HS-27A (cell line): ENCODE data around the gene AOC2.
"Not testable (repeated sequence)": the region's sequence is repeated elsewhere in the genome, so short reads cannot be mapped to it uniquely, and the experiment has no call there.

Experiments
- DNase-seq: peaks from one replicate; pipeline ENCODE4 v3.0.0-alpha.2; 2012; ENCODE audit warnings: low read depth, missing footprints

AOC2 gene

GRCh38 chr17:42832213-42832933 lies 12.0 kb upstream of the AOC2 start:
- no peak for DNase-seq

- peak; percentile 57 for DNase-seq
These were observed 11.2 kb upstream of the AOC2 start, which contains the start of gene PSME3 for GRCh38 chr17:42832934-42833766. Gene PSME3 (plus strand): TSS chr17:42833397. CDS start chr17:42833632, 235 bp downstream.

GRCh38 chr17:42833767-42834422 lies 10.5 kb upstream of the AOC2 start:
- DNase-seq, result no peak

- no peak for DNase-seq
These were observed 8.6 kb upstream of the AOC2 start for GRCh38 chr17:42835732-42836131.

GRCh38 chr17:42841975-42842685 lies 2.2 kb upstream of the AOC2 start:
- no peak for DNase-seq

GRCh38 chr17:42843358-42843934 lies 934 bp upstream of the AOC2 start:
- DNase-seq, result no peak

GRCh38 chr17:42844761-42845555 lies 578 bp downstream of the AOC2 start:
- DNase-seq, result no peak

- no peak for DNase-seq
These were observed 1.2 kb downstream of the AOC2 start for GRCh38 chr17:42845556-42845917.

GRCh38 chr17:42845918-42846593 lies 1.7 kb downstream of the AOC2 start:
- no peak for DNase-seq

GRCh38 chr17:42846594-42847280 lies 2.4 kb downstream of the AOC2 start:
- DNase-seq, result no peak

- no peak for DNase-seq
These were observed 3.7 kb downstream of the AOC2 start for GRCh38 chr17:42848093-42848492.

- DNase-seq, result no peak
These were observed 4.7 kb downstream of the AOC2 start for GRCh38 chr17:42849031-42849430.

GRCh38 chr17:42849451-42850181 lies 5.2 kb downstream of the AOC2 start:
- no peak for DNase-seq

- DNase-seq, result no peak
These were observed 6.6 kb downstream of the AOC2 start, which contains the start of gene AOC3 for GRCh38 chr17:42850954-42851353. Gene AOC3 (plus strand): TSS chr17:42851199. CDS start chr17:42851344, 145 bp downstream.

- not testable (repeated sequence) for DNase-seq
These were observed 7.2 kb downstream of the AOC2 start for GRCh38 chr17:42851371-42852240.

GRCh38 chr17:42852351-42852750 lies 8.0 kb downstream of the AOC2 start:
- DNase-seq, result no peak

GRCh38 chr17:42853004-42853403 lies 8.6 kb downstream of the AOC2 start:
- no peak for DNase-seq

- DNase-seq, result no peak
These were observed 9.2 kb downstream of the AOC2 start for GRCh38 chr17:42853597-42853967.
